GM12873 (cell line): Measurements from ENCODE around the gene CCDC97.

ENCODE experiments used
- TF ChIP-seq, protein P1 (sequence below): IDR thresholded peaks from 2 replicates; pipeline ENCODE4 v1.5.1; 2012; ENCODE audit warnings: low read depth, mild to moderate bottlenecking, moderate library complexity, low read length, control low read depth; ENCODE audit not compliant: insufficient read depth; ENCODE audit errors: missing control alignments

The CCDC97 gene

DNA sequence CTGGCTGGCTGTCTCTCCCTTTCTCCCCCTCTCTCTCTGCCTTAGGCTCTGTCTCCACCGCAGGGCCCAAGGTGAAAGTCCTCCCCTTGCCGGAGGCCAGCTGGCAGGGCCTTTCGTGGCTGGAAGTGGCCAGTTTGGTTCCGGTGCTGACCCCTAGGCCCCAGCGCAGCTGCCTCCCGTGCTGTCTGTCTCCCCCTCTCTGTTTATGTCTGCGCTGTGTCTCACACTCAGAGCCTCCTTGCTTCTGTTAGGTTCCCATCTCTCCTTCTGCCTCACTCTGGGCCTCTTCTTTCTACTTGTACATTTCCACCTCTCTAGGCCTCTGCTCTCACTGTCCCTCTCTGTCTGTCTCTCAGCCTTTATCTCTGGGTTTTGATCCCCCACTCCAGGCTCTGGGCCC is 13.1 kb downstream of the CCDC97 start:
- TF ChIP-seq, protein P1, sequence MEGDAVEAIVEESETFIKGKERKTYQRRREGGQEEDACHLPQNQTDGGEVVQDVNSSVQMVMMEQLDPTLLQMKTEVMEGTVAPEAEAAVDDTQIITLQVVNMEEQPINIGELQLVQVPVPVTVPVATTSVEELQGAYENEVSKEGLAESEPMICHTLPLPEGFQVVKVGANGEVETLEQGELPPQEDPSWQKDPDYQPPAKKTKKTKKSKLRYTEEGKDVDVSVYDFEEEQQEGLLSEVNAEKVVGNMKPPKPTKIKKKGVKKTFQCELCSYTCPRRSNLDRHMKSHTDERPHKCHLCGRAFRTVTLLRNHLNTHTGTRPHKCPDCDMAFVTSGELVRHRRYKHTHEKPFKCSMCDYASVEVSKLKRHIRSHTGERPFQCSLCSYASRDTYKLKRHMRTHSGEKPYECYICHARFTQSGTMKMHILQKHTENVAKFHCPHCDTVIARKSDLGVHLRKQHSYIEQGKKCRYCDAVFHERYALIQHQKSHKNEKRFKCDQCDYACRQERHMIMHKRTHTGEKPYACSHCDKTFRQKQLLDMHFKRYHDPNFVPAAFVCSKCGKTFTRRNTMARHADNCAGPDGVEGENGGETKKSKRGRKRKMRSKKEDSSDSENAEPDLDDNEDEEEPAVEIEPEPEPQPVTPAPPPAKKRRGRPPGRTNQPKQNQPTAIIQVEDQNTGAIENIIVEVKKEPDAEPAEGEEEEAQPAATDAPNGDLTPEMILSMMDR: no peak

GRCh38 chr19:41323430-41324125 is 13.6 kb downstream of the CCDC97 start:
- TF ChIP-seq, protein P1: no peak

DNA sequence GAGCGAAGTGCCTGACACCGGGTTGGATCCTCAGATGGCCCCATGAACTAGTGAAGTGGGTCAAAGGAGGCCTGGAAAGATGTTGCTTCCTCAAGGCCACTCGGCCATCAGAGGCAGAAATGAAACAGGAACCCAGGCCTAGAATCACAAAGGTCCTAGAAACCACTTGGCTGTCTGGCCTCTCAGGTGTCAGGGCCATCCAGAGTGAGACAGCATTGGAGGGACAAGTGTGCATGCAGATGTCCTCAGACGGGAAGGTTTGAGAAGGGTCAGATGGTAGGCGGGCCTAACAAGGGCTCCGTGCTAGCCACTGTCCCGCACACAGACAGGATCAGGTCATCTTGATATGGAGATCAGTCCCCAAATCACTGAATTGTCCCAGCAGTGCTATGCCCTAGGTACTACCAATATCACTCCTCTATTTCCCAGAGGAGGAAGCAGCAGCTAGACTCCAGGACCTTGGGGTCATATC is 14.3 kb downstream of the CCDC97 start:
- TF ChIP-seq, protein P1: no peak

DNA sequence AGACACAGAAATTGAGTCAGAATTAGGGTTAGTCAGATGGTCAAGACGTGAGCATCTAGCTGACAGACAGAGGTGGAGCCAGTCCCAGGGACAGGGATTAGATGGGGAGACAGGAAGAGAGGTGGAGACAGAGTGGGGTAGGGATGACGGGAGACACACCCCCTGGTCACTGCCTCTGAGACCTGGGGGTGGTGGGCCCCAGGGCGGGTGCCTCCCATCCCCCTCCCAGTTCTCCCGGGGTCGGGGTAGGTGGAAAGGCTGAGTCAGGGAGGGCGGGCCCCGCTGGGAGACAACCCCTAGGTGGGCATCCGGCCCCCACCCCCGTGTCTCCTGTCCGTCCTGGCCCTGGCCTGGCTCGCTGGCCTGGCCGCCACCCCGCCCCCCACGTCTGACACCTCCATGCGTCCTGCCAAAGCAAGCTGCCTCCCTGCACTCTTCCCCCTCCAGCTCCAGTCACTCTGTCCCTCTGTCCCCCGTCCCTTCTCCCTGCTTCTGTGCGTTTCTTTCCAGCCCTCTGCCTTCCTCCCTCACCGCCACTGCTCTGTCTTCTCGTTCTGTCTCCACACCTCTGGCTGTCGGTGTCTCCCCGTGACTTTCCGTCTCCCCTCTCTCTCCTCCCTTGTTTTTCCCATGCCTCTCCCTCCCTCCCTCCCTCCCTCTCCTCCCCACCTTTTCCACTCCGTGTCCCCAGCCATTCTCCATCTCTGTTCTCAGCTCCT is 15.1 kb downstream of the CCDC97 start:
- TF ChIP-seq, protein P1: no peak

GRCh38 chr19:41325640-41325946 is 15.6 kb downstream of the CCDC97 start:
- TF ChIP-seq, protein P1: no peak

DNA sequence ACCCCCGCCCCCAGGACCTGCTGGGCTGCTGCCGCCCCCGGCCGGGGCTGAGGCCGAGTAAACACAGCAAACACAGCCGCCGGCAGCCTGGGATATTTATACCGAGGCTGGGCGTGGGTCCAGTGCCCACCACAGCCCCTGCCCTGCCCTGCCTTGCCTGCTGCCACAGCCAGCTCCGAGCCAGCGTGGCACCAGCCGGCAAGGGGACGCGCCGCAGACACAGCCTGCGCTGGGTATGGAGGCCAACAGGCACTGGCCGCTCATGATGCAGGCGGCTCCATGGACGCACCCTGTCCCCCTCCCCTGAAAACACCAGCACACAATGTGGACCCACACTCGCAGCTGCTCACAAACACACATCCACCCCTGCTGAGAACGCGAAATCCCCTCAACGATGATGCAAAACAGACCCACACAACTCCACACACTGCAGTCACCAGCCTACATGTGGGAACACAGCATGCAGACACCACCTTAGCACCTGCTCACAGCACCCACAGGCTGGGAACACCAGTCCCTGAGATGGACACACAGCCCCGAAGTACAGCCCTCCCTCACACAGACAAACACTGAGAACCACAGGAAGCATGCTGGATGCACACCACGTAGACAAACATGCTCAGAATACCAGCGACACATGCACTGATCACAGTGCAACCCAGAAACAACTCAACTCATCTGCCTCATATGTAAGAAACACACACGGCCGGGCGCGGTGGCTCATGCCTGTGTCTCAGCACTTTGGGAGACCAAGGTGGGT is 16.2 kb downstream of the CCDC97 start:
- TF ChIP-seq, protein P1: no peak

GRCh38 chr19:41327076-41327575 is 17.2 kb downstream of the CCDC97 start:
- TF ChIP-seq, protein P1: no peak
